ENCODE measurements around the gene FUT7.
"Not testable (repeated sequence)": the region's sequence is repeated elsewhere in the genome, so short reads cannot be mapped to it uniquely, and the experiment has no call there.

Gene FUT7

DNA sequence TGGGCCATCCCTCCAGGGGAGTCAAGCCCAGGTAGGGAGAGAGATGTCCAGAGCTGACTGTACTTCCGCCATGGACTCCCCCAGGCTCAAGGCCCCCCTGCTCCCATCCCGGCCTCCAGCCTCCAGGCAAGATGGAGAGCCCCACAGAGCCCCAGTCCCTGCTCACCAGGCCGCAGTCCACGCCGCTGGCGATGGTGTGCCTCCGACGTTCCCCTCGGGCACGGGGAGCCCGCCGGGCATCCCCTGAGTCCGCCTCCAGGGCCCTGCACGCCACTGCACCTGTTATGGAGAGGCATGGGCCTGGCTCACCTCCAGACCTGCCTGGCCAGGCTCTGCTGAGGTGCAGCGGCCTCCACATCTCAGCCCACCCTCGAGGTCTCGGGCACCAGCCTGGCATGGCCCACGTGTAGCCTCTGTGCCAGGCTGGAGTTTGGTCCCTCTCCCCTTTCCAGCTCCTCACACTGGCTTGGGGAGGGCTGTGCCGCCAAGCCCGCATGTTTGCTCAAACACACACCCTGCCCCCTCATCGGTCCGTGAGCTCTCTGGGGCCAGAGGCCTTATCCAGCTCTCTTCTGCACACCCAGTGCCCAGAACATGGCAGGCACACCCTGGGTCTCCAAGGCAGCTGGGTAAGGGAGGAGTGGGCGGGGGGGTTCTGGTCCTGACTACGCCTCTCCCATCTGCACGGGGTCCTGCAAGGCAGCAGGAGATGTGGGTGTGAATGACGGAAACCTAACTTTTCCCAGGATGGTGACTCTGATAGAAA is 34.4 kb upstream of the FUT7 start:
- DNase-seq (ENCODE audit: low read depth) = no peak

DNA sequence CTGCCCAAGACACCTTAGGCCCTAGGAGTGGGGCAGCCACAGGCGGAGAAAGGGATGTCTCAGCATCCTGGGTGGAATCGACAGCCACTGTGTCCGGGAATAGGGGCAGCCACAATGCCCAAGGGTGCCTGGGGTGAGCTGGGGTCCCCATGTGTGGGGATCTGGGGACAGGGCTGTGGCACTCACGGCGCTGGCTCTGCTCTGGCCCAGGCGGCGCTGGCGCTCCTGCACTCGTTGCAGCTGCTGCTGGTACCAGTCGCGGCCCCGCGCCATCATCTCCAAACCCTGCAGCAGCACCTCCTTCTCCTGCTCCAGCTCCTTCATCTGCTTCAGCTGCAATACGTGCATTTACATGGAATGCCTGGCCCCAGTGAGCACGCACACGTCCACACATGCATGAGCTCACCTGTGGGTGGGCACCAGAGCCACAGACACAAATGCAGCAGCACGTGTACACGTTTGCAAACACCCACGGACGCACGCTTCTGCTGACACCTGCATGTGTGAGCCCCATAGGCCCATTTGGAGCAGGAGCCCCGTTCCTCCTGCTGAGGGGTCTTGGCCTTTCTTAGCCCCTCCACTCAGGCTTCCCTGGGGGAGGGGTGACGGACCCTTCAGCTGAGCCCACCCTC is 33.6 kb upstream of the FUT7 start:
- no peak for DNase-seq (ENCODE audit: low read depth)

DNA sequence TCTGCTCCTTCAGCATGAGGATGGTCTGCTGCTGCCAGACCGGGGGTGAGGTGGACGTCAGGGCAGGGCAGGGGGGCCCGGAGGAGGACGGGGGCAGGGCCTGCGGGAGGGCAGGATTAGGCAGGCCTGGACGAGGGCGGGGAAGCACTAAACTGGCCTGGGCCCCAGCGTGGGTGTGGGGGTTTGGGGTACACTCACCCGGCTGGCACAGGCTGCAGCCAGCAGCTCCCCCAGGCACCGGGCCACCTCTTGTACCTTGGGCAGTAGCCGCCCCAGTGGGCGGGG is 32.9 kb upstream of the FUT7 start:
- DNase-seq (ENCODE audit: low read depth) = no peak

DNA sequence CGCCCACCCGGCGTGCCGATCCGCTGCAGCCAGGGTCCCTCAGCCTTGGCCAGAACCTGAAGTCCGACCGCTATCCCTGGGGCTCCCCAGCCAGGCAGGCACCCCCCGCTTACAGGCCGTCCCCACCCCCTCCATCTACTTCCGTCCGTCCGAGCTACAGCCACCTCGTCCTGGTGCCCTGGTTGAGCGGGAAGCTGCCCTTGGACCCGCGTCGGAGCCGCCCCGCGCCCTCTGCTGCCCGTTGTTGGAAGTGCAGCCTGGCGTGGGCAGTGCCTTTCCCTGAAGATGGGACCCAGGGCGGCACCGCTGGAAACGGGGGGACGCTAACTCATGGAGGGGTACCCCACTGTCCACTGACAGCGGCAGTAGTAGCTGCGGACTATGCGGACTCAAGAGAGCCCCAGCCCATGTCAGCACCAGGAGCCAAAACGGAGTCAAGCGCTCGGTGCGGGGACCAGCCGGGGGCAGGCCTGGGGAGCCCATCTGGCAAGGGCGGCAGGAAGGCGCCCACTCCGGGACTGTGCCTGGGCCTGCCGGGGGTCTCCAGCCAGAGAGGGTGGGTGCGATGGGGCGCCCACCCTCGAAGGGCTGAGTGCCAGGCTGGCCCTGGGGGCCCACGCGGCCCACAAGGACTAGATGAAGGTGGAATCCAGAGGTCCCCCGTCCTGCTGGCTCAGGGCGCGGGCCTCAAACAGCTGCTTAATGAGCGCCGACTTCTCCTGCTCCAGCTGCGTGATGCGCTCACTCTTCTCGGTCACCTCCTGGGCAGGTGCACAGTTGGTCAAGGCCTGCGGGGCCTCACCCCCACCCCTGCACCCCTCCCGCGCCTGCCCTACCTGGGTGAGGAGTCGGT is 32.4 kb upstream of the FUT7 start:
- no peak for DNase-seq (ENCODE audit: low read depth)

DNA sequence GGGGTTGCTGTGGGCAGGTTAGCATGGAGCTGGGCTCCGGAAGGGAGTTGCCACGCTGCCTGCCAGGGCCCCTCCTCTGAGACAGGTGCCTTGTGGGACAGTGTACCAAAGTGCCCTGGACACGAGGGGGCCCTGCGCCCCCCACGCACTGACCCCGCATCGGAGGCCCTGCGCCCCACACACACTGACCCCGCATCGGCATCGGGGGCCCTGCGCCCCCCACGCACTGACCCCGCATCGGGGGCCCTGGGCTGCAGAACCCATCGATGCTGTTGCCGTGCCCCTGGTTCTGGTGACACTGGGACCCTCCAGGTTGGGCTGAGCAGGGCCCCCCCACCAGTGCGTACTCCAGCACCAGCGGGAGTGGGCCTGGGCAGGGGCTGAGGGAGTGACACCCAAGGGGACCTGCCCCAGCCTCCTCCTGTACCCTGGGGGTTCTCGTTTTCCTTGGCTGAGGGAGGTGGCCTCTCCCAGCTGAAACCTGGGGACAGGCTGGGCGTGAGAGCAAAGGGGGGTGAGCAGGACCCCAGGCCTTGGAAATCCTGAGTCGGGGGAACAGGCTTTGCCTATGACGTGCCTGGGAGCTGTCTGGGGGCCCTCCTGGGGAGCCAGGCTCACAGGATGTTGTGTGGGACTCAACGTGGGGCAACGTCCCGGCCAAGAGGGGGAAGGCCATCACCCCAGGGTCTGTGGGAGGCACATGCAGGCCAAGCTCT is 31.6 kb upstream of the FUT7 start:
- DNase-seq (ENCODE audit: low read depth) = no peak

DNA sequence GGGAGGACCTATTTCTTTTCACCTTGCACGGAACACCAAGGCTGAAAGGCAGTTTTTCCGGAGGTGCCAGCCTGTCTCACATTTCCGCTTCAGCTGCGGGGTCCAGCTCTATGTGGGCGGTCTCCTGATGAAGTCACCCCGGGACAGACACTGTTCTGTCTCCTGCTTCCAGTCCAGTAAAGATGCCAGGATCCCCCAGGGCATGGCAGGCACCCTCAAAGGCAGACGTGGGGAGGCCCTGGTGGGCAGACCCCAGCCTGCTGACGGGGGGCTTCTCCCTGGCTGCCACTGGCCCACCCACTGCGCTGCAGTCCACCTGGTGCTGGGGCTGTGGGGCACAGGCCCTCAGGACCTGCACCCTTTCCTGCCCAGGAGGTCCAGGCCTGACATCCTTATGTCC is 30.9 kb upstream of the FUT7 start:
- DNase-seq (ENCODE audit: low read depth) = not testable (repeated sequence)

DNA sequence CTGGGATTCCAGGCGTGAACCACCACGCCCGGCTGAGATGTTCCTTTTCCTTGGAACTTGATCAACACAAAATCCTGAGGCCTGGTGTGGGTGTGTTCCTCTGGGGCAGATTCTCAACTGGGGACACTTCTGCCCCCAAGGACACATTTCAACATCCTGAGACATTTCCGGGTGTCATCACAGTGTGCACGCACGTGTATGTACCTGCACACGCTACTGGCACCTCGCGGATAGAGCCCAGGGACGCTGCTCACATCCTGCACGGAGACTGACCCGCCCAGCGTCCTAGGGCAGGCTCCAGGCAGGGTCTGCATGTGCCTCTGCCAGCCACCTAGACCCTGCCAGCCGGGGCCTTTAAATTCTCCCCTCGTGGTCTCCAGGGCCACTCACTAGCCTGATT is 30.5 kb upstream of the FUT7 start:
- no peak for DNase-seq (ENCODE audit: low read depth)

DNA sequence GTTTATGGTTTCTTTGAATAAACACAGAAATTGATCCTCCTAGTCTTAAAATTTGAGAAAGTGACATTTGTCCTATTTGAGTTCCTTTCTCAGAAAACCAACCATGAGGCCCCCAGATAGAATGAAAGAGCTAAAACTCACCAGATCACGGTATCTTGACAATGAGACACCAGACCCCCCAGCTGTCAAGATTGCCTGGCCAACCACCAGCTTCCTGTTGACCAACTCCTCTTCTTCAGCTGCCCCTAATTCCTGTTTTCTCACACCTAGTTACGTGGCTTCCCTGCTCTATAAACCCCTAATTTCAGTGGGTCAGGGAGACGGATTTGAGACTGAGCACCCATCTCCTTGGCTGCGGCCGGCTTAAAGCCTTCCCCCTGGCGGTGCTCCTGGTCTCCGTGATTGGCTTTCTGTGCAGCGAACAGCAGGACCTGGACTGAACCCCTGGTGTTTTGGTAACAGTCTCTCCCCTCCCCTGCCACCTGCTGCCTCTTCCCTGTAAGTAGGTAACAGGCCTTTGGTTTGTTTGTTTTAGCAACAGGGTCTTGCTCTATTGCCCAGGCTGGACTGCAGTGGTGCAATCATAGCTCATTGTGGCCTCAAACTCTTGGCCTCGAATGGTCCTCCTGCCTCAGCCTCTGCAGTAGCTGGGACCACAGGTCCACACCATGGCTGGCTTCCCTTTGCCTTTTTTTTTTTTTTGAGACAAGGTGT is 26.8 kb upstream of the FUT7 start:
- no peak for DNase-seq (ENCODE audit: low read depth)

DNA sequence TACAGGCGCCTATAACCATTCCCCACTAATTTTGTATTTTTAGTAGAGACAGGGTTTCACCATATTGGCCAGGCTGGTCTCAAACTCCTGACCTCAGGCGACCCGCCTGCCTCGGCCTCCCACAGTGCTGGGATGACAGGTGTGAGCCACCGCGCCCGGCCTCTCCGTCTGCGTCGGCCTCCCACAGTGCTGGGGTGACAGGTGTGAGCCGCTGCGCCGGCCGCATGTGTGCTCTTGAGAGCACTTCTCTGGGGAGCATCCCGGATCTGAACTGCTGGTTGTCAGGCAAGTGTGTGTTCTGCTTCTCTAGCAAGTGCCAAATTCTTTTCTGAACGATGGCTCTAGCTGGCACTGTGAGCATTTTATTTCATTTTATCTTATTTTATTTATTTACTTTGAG is 25.7 kb upstream of the FUT7 start:
- DNase-seq (ENCODE audit: low read depth) = no peak

DNA sequence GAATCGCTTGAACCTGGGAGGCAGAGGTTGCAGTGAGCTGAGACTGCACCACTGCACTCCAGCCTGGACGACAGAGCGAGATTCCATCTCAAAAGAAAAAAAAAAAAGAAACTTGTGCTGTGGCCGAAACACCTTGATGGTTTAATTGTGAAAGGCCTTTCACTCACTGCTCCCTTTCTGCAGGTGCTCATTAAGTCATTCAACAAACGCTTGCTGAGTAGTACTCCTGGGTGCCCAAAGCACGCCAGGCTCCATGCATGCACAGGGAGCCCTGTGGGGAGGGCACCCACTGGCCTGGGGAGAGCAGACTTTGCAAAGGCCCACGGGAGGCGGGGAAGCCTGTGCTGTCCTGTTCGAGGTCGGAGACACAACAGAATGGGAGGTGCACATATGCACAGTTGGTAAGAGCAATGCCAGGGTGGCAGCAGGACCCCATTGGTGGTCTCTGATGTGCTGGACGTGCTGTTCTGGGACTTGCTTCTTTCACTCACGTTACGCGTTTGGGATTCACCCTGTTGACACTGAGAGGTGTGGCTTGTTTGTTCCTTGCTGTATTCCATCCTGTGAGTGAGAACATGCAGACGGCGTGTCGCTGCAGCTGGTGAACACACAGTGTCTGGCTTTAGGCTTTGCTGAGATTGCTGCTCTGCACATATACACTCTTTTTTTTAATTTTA is 25.0 kb upstream of the FUT7 start:
- DNase-seq (ENCODE audit: low read depth) = no peak

DNA sequence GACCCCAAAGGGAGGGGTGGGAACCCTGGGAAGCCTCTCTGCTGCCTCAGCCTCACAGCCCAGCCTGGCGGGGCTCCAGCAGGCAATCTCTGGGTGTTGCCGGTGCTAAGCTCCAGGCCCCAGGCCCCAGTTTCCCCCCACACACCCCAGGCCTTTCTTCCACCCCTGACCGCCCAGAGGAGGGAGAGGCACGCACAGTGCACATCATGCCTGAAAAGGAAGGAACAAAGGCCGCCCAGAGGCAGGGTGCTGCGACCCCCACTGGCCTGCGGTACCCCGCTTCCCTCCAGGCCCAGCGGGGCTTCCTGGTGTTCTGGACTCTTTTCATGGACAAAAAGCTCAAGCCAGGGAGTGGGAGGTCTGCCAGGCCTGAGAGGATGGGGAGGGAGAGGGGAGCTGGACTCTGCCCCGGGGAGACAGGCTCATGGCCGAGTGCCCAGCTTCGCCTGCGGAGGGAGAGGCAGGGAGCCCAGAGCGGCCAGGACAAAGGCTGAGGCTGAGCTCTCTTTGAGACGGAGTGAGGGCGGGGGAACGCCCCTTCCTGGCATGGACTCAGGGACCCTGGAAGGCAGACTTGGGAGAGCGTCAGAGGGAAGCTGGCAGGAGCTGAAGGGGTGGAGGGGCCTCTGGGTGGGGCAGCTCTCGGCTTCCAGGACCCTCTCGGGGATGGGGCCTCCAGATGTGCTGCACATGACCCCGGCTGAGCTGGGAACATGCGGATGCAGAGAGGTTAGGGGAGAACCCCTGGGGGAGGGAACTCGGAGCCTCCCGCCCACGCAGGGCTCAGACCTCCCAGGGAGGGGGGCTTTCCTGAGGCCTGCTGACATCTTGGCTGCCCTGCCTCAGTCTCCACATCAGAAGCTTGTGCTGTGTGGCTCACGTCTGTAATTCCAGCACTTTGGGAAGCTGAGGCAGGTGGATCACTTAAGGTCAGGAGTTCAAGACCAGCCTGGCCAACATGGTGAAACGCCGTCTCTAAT is 23.8 kb upstream of the FUT7 start:
- peak; percentile 66 for DNase-seq (ENCODE audit: low read depth)

DNA sequence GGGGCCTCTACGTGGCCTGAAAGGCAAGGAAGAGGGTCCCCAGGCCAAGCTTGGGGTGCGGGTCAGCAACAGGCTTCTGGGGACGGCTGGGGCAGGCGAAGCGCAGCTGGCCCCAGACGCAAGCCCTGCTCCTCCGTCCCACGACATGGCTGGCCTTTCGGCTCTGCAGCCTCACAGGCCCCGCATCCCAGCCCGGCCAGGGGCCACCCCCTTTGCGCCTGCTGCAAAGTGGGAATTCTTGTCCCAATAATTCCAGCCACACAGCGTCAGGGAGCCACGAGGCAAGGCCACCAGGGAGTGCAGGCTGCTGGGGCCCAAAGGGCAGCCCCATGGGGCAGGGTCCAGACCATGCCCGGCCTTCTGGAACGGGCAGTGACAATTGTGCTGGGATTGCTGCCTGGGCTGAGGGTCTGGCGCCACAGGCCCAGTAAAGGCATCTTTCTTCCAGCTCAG is 23.1 kb upstream of the FUT7 start:
- DNase-seq (ENCODE audit: low read depth) = no peak

DNA sequence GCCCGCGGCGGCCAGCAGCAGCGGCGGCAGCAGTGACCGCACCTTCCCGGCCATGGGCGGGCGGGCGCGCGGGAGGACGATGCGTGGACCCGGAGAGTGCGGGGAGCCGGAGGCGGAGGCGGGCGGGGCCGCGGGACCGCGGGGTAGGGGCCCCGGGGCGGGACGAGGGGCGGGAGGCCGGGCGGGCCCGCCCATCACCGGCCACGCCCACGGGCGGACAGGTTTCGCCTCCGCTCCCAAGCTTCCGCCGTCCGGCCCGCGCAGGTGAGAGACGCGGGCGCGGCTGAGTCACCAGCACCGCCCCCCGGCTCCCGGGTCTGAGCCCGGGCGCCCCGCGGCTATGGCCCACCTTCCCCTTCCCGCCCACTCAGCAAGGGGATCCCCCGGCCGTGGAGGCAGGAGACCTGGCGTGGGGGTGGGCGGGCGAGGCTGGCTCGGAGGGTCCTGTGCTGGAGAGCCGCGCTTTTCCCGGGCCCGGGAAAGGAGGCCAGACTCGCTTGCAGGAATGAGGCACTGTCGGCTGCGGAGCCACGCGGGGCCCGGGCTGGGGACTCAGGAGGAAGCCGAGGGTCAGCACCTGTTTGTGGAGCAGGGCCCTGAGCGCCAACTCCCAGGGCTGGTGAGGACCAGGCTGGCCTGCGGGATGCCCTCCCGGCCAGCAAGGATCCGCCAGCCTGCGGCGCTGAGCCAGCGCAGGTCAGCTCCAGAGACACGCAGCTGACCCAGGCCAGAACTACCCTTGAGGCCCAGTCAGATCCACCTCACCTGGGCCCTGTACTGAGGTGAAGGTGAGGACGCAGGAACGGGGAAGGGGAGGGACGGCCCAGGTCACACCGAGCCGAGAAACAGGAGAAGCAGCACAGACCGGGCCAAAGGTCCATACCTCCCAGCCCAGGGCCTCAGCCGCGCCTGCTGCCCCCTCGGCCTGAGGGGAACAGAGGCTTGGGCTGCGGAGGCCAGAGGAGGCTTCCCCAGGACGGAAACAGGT is 22.4 kb upstream of the FUT7 start, which contains the start of gene ENTPD2:
Gene ENTPD2, minus strand, starts transcription at position 118 of the 988 bp plus-strand sequence. Its CDS starts 64 bp downstream, at position 54.
- no peak for DNase-seq (ENCODE audit: low read depth)

DNA sequence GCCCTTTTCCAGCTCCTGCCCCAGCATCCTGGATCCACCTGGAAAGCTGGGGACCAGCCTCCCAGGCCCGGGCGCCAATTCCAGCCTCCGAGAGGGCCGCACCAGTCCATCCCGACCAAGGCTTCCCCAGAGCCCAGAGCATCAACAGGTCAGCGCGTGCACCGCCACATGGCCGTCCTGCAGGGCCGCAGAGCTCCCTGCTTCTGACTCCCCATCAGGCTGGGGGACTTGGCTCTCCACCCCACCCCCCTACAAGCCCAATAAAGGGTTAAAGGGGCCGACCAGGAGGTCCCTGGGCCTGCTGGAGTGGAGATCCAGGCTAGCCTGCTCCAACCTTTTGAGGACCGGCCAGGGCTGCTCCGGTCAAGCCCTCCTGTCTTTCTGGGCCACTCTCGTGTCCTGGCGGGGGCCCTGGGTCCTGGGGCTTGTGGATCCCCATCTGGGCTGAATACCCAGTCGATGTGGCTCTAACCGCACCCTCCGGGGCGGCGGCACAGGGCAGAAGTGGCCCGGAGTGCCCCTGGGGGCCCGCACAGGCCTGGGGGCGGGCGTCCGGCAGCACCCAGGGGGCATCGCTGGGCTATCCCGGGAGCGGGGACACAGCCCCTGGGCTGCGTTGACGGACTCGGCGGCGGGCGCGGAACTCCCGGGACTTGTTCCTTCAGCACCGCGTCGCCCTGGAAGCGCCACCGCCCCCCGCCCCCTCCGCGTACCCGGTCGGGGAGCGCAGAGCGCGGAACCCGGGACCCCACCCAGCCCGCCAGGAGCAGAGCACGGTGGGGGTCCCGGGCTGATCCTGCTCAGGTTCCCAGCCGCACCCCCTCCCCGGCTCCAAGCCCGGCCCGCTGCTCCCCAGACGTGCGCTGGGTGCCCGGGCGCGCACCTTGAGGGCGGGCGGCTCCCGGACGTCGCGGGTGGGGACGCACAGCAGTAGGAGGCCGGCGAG is 21.4 kb upstream of the FUT7 start:
- no peak for DNase-seq (ENCODE audit: low read depth)

DNA sequence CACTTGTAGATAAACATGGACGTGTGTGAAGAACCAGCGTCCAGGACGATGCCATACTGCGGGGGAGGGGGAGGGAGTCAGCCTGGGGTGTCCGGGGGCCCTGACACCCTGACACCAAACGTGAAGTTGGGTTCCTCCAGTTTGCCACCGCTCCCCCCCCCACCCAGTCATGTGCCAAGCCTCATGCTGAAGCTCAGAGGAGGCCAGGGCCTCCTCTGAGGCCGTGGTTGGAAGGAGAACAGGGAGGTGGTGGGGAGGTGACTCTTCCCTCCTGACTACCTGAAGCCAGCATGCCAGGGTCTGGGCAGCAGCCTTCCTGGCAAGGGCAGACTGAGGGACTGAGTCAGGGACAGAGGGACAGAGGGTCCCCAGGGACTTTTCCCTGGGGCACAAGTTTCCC is 20.4 kb upstream of the FUT7 start:
- DNase-seq (ENCODE audit: low read depth) = no peak

DNA sequence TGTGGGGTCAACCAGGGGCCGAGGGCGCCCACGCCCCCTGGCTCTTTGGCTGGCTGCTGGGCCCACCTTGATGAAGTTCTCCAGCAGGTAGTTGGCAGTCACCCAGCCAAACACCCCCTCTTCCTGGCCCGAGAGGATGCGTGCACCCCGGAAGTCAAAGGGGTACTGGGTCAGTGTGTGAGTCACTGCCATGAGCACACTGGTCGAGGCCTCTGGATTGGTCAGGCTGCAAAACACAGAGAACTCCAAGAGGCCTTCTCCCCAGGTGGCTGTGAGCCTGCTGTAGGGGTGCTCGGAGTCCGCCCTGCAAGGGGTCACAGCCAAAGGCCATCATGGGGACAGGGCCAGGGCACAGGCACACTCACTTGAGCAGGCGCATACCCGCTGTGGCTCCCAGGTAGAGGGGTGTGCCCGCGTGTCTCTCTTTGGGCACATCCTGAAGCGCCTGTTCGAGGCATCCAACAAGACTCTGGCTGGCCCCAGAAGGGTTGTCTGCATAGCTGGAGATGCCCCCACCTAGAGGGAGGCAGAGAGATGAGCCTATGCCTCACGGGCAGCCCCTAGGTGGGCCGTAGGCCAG is 19.3 kb upstream of the FUT7 start:
- no peak for DNase-seq (ENCODE audit: low read depth)

DNA sequence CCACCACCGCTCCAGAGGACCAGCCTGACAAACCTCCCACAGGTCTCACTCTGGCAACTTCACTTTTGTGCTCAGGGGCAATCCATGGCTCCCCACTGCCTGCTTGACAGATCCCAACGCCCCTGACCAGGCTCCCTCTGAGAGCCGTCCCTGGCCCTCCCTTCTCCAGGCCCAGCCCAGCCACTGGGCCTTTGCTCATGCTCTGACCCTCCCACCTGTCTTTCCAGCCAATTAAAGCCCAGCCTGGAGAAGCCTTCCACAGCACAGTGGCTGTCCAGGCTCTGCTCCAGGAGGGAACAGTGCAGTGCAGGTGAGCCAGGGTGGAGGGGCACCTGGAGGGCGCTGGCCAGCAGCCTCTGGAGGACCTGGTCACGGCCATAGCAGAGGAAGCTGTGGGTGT is 18.7 kb upstream of the FUT7 start:
- no peak for DNase-seq (ENCODE audit: low read depth)
